Kidney (tissue), 14 donors: Measurements from ENCODE around the gene CHD5. TPM values are rescaled to one million over a fixed set of nuclear protein-coding genes. Genes with fewer than 3 reads are reported as not detected.

Source experiments
- DNase-seq, 5 donors: peaks; one replicate each; pipeline ENCODE4 v3.0.0-alpha.2; 2013 to 2020
- FAIRE-seq: peaks from 2 replicates; lab custom pipeline; 2012; peaks lifted over from hg19 to GRCh38; lab: Jason Lieb, UNC
- H3K27ac ChIP-seq, 2 donors: one replicate each; pipeline ENCODE4 v1.7.0; 2013; ENCODE audit warnings: low read depth in 2 of 2, low read length in 2 of 2, inconsistent platforms in 1 of 2
- H3K27me3 ChIP-seq: one replicate; pipeline ENCODE4 v1.7.1; 2013; ENCODE audit warnings: low read length, inconsistent platforms; ENCODE audit not compliant: control insufficient read depth, insufficient read depth
- H3K36me3 ChIP-seq, 3 donors: one replicate each; pipeline versions ENCODE4 v1.7.0 to v1.7.1; 2013; ENCODE audit warnings: low read length in 3 of 3, control low read depth in 1 of 3, inconsistent platforms in 1 of 3; ENCODE audit not compliant: insufficient read depth in 3 of 3, control insufficient read depth in 2 of 3
- H3K4me1 ChIP-seq, 3 donors: one replicate each; pipeline versions ENCODE4 v1.7.0 to v1.7.1; 2013; ENCODE audit warnings: low read length in 3 of 3, inconsistent platforms in 1 of 3, low read depth in 1 of 3; ENCODE audit not compliant: control insufficient read depth in 2 of 3, insufficient read depth in 2 of 3
- H3K4me3 ChIP-seq, 3 donors: one replicate each; pipeline versions ENCODE4 v1.7.0 to v1.8.1; 2013; ENCODE audit warnings: low read length in 3 of 3, control low read depth in 1 of 3, inconsistent platforms in 1 of 3
- H3K9ac ChIP-seq, 3 donors: one replicate each; pipeline versions ENCODE4 v1.7.0 to v1.7.1; 2013; ENCODE audit warnings: low read length in 3 of 3, control low read depth in 1 of 3, inconsistent platforms in 1 of 3
- H3K9me3 ChIP-seq, 3 donors: one replicate each; pipeline versions ENCODE4 v1.7.0 to v1.7.1; 2013; ENCODE audit warnings: low read length in 3 of 3, control low read depth in 1 of 3, inconsistent platforms in 1 of 3; ENCODE audit not compliant: control insufficient read depth in 2 of 3, insufficient read depth in 1 of 3
- intact Hi-C: fragments of 100-400 bp; cut with DNase I; formaldehyde crosslinking; loops from one replicate; pipeline ENCODE4 v1.11.1; 2022
- polyA plus RNA-seq: library from polyadenylated mRNA; stranded (reverse); fragments of 350-450 nt; fragmentation: Illumina TruSeq; extraction: RNeasy Lipid Tissue Mini Kit (QIAGEN cat#74804); gene quantifications from one replicate; pipeline ENCODE4 v1.2.3, GENCODE V29; 2014; ENCODE audit warnings: low read depth, low replicate concordance; ENCODE audit not compliant: insufficient read depth
- total RNA-seq: library from RNA; stranded (reverse); fragmentation: NEBNext Ultra II Directional; extraction: Animal tissue kit (Norgen Biotek cat#: 25700); gene quantifications from one replicate; pipeline ENCODE4 v1.2.1, GENCODE V29; 2021
- TF ChIP-seq, protein P1 (sequence below): IDR thresholded peaks from 3 replicates; pipeline ENCODE4 v1.5.1; 2012; ENCODE audit warnings: mild to moderate bottlenecking, moderate library complexity, borderline replicate concordance; ENCODE audit not compliant: insufficient read depth; ENCODE audit errors: extremely low read depth
- donor health status: control.
- donor health status: control.
- donor health status: control.
- donor health status: control.
- donor health status: control.
- donor health status: DM: yes; HTN: yes; CAD: no.
- donor health status: Normal renal cell carcinoma (clear cell type).

The CHD5 gene
- total and polyA plus RNA-seq, 2 donors from 2014 or later, result 0.54 to 0.85 TPM

DNA sequence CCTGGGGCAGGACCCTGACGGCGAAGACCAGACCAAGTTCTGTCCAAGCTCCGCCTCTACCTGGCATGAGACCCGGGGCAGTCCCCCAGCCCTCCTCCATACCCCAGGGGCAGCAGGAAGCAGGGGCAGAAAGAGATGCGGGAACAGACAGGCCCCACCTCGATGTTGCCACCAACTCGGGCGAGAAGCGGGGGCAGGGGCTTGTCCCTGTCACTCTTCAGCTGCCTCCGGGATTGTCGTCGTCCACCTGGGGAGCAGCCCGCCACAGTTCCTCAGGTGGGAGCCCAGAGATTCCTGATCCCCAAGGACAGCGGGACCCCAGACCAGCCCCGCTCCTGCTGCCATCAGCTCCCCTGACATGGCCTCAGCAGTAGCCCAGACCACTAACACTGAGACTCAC is 54.8 kb downstream of the CHD5 start:
- no peak overlapping the region for H3K9ac ChIP-seq
- peak in 2 of 5 donors; percentile 41 to 63 for DNase-seq
- H3K27me3 ChIP-seq, result no peaks in the 10 kb centered on the region
- no peaks in the 10 kb centered on the region for H3K9me3 ChIP-seq
- H3K4me1 ChIP-seq, result peaks cover 0 to 2% (median 0%) of the 10 kb centered on the region in 3 donors
- no peaks in the 10 kb centered on the region for H3K36me3 ChIP-seq
- FAIRE-seq, result no peak
- no peak overlapping the region for H3K27ac ChIP-seq
- no peak overlapping the region for H3K4me3 ChIP-seq
- intact Hi-C loops, result no loop called here
- TF ChIP-seq, protein P1, sequence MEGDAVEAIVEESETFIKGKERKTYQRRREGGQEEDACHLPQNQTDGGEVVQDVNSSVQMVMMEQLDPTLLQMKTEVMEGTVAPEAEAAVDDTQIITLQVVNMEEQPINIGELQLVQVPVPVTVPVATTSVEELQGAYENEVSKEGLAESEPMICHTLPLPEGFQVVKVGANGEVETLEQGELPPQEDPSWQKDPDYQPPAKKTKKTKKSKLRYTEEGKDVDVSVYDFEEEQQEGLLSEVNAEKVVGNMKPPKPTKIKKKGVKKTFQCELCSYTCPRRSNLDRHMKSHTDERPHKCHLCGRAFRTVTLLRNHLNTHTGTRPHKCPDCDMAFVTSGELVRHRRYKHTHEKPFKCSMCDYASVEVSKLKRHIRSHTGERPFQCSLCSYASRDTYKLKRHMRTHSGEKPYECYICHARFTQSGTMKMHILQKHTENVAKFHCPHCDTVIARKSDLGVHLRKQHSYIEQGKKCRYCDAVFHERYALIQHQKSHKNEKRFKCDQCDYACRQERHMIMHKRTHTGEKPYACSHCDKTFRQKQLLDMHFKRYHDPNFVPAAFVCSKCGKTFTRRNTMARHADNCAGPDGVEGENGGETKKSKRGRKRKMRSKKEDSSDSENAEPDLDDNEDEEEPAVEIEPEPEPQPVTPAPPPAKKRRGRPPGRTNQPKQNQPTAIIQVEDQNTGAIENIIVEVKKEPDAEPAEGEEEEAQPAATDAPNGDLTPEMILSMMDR, result no peak

DNA sequence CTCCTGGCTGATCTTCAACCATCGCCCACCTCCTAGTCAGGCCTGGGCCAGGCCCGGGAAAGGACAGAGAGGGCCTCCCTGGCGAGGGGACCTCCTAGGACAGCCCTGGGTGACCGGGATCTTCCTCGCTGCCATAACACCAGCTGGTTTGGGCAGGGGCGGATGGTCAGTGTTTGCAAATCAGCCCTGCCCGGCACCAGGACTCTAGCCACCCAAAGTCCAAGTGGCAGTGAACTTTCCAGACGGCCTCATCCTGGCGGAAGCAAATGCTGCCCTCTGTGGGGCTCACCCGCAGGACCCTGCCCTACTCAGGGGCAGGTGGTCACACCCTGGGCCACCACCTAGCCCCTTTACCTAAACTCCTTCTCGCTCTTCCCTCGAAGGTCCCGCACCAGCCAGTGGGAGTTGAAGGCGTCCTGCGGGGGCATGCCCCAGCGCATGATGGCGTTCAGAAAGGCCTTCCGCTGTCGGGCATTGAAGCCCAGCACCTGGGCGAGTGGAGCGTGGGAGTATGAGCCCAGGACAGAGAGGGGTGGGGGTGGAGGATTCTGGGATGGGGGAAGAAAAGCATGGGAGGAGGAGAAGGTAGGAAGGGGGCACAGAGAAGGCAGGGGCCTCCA is 55.3 kb downstream of the CHD5 start:
- H3K9me3 ChIP-seq, result no peaks in the 10 kb centered on the region
- peak in 2 of 5 donors; percentile 32 to 68 for DNase-seq
- H3K4me1 ChIP-seq, result peaks cover 0 to 2% (median 0%) of the 10 kb centered on the region in 3 donors
- H3K36me3 ChIP-seq, result no peaks in the 10 kb centered on the region
- no peak overlapping the region for H3K9ac ChIP-seq
- intact Hi-C loops, result no loop called here
- H3K4me3 ChIP-seq, result no peak overlapping the region
- TF ChIP-seq, protein P1, result no peak
- FAIRE-seq, result no peak
- no peak overlapping the region for H3K27ac ChIP-seq
- no peaks in the 10 kb centered on the region for H3K27me3 ChIP-seq

DNA sequence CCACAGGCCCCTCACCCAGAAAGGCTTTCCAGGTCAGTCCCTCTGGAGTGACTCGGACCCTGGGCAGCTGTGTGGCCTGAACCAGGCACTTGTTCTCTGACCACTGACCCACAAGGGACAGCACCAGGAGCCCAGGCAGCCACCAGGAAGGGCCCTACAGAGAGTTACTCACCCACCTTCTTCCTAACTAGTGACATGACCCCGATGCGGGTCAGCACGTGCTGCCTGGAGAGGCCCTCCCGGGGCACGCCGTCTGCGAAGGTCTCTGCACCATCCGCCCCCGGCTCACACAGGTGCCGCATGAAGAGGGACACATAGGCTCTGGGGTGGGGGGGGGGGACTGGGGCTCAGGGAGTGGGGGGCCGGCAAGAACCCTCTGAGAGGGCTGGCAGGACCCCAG is 55.8 kb downstream of the CHD5 start:
- H3K4me1 ChIP-seq, result peaks cover 0 to 2% (median 0%) of the 10 kb centered on the region in 3 donors
- DNase-seq (peak in 2 of 5 donors; percentile 26 to 65), FAIRE-seq (no peak)
- no peak overlapping the region for H3K4me3 ChIP-seq
- intact Hi-C loops, result no loop called here
- H3K27me3 ChIP-seq, result no peaks in the 10 kb centered on the region
- TF ChIP-seq, protein P1, result no peak
- no peak overlapping the region for H3K27ac ChIP-seq
- no peaks in the 10 kb centered on the region for H3K36me3 ChIP-seq
- no peaks in the 10 kb centered on the region for H3K9me3 ChIP-seq
- H3K9ac ChIP-seq, result no peak overlapping the region
